ENCODE results near the gene DMRTA2. TPM values are rescaled to one million over a fixed set of nuclear protein-coding genes. Genes with fewer than 3 reads are reported as not detected.
"Not testable (repeated sequence)": the region's sequence is repeated elsewhere in the genome, so short reads cannot be mapped to it uniquely, and the experiment has no call there.

DMRTA2 gene
- total RNA-seq, 1 donor from 2014 or later = not detected

DNA sequence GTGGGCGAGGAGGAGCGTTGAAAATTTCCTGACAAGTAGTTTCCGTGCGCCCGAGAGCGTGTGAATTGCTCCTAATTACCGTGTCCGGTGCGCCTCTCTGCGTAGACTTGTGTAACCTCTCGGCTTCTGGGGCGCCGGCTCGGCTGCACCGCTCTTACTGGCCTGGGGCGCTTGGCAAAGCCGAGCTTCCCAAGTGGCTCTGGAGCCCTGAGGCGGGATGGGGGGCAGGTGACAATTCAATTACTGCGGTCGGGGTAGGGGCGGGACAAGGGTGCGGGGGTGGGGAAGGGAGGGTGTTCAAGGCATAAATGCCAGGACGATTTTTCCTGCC, 392 bp upstream of the DMRTA2 start:
- no peak for DNase-seq

DNA sequence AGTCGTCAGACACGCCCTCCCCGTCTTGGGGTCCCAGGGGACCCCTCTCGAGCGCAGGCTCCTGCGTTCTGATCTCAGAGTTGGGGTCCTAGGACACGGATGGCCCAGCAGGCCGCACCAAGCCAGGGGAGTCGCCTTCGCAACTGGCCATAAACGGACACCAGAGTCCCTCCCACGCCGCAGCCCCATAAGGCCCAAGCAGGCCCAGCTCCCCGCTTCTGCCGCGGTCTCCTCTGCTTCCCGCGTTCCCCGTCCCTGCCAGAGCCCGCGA, 633 bp downstream of the DMRTA2 start:
- no peak for DNase-seq

DNA sequence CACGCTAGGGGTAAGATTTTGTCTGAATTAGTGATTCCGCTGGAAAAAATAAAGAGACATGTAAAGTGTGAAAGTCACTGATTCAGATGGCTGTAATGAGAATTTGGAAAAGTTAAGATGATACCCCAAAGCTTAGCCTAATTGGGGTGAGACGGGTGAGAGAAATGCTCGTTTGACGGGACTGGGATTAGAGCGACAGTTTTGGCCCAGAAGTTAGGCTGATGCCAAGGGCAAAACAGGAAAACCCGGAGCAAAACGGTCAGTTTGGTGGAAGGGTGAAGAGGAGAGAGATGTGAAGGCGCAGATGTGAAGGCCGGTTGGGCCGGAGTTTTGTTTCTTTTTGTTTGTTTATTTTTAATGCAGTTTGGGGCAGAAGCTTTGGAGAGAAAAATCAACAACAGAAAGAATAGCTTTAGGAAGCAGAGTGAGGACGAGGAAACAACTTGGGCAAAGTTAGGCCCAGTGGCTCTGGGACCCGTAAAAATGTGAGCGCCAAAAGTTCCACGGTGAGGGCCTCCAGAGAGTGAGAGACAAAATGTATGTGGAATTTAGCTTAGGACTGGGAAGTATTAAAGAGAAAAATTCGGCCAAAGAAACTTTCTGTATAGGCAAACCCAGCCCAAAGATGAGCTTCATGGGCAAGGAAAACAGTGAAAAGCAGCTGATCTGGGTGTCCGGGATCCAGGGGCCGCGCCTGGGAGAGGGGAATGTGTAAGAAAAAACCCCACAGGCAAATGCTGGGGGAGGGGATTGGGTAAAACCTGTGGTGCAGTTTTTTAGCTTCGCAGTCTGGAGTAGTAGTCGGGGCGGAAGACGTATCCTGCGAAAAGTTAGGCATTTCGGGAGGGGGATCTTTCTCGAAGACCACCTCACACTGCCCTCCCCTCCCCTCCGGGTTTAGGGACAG, 1.2 kb downstream of the DMRTA2 start:
- no peak for DNase-seq

DNA sequence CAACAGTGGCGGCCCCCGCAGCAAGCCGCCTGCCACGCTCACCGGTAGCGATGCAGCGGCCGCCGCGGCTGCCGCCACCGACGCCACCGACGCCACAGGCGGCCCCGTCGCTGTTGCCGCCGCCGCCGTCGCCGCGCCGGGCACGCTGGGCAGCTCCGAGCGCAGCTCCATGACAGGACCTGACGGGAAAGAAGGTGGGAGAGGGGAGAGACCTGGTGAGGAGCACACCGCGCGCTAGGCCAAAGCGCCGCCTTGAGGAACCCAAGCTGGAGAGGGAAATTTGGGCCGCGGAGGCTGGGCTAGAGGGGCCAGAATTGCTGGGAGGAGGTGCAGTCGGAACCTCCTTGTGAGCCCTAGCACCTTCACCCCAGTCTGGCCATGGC, 1.9 kb downstream of the DMRTA2 start:
- no peak for DNase-seq

DNA sequence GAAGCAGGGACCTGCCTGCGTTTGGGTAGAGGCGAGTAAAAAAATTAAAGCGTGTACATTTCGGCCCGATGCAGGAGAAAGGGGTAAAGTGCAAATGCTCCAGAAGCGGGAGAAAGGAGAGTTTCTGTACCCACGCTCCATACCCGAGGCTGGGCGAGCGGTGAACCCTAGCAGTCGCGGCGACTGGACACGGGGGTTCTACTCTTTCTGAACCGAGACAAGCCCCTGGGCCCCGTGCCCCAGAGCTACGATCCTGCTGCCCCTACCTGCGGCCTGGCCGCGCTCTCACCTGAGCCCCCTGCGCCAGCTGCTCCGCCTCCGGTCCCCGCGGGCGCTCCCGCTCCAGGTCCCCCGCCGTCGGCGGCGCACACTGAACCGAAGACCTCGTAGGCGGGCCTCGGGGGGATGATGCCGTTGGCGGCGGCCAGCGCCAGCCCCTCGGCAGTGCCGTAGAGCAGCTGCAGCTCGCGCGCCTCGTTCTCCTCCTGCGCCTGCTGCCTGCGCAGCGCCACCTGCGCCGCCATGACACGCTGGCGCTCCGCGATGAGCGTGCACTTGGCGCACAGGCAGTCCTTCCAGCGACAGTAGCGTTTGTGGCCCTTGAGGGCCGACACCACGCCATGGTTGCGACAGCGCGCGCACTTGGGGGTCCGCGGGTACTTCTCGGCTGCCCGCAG, 2.4 kb downstream of the DMRTA2 start:
- no peak for DNase-seq

DNA sequence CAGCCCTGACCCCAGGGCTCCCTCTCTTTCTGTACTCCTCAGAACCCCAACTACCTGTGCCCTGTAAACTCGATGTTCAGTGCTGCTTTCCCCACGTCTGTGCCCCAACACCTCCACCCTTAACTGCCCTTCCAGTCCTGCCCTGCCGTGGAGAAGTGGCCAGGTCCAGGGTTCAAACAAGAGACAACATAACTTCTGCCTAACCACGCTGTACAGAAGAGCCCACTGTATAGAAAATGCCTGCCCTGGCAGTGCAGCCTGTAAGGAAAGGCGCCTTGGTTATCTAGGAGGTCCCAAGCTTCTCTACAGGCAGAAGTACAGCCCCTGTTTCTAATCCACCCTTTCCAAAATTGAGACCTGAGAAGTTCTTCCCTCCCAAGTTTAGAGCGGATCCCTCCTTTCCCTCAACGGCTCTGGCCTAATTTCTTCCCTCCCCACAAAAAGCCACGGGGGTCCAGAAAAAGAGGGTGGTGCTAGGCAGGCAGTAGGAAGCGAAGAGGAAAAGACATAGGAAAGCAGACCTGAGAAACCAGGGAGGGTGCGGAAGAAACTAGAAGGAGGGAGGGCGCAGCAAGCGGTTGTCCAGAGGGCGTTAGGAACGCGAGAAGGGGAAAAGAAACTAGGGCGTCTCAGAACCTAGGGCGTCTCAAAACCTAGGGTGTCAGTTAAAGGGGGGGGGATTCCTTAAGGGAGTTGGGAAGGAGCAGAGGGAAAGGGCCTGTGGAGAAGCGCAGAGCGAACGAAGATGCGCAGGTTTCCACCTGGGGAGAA, 3.2 kb downstream of the DMRTA2 start:
- no peak for DNase-seq

DNA sequence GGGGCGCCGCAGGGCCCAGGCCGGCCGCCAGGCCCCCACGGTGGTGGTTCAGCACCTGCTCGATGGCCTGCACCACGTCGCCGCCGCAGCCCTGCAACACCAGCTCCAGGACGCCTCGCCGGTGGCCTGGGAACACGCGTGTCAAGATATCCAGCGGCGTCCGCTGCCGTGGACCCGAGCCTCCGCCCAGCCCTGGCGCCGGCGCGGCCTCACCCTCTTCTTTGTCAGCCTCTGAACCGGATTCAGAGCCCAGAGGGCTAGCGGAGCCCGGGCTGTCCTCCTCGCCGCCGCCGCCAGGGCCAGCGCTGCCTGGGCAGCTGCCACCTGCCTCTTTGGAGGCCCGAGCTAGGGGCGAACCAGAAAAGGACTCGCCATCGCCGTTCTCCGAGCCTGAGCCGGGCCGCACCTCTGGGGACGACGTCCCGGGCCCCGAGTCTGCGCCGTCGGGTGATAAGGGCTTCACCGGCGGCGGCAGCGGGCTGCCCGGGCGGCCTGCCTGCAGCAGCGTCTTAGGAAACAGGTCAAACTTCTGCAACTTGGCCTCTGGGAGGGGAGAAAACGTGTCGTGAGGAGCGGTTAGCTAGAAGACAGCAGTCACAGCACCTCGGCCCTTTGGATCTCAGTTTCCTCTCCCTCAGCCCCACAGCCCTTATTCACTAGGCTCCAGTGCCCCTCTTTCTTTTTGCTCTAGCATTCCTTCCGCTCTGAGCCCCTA, 3.9 kb downstream of the DMRTA2 start:
- no peak for DNase-seq

DNA sequence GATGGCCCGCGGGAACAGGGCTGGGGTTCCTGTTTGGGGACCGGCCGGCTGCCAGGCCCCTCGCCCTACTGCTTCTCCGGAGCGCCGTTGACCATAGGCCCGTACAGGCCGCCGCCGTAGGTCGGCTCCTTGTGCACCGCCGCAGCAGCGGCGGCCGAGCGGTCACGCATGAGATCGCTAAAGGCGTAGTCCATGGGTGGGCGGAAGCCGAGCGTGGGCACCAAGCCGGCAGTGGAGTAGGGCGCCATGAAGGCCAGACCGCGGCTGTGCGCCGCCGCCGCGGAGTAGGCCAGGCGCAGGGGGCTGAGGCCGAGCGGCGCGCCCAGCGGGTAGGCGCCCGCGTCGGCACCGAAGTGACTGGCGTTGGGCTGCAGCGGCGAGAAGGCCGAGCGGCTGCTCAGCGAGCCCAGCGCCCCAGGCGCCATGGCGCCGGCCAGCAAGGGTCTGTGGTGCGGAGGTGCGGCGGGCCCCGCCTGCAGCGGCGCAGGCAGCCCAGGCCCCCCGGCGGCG, 4.6 kb downstream of the DMRTA2 start:
- DNase-seq = no peak

DNA sequence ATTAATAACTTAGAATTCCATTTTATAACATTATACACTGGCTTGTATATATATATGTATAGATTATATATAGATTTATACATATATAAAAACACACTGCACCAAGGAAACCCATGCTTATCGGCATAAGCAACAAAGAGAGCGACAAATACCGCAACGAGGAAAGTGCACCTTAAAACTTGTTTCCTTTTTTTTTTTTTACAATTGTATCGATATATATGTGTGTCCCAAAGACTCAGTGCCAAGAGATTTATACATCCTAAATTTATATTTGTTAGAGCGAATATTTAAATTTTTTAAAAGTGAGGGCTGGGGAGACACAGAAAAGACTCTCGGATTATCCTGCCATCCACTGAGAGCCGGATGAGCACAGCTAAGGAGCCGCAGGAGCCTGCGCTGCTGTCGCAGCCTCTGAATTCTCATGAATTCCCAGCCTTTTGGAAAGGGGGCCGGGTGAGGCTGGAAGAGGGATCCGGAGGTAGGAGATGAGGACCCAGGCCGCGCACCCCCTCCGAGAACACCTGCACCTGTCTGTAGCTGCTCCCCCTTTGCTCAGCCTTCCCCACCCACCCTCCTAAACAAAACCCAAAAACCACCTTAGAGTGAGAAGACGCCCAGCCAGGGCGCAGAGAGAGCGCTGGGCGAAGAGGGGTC, 5.2 kb downstream of the DMRTA2 start:
- no peak for DNase-seq

DNA sequence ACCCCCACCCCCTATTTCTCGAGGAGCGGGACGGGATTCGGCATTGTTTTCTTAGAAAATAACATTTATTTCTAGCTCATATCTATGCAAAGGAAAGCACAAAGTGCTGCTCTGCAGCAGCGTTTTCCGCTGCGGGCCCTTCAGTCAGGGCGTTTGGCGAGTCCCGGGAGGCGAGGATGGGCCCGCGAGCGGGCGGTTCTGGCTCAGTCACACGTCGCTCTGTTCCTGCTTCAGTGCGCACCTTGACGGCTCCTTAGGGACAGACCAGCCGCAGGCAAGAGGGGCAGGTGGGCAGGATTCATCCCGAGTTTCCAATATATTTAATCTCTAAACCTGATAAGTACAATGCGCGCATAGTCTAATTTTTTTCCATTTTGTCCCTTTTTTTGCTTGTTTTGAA, 5.7 kb downstream of the DMRTA2 start:
- no peak for DNase-seq

DNA sequence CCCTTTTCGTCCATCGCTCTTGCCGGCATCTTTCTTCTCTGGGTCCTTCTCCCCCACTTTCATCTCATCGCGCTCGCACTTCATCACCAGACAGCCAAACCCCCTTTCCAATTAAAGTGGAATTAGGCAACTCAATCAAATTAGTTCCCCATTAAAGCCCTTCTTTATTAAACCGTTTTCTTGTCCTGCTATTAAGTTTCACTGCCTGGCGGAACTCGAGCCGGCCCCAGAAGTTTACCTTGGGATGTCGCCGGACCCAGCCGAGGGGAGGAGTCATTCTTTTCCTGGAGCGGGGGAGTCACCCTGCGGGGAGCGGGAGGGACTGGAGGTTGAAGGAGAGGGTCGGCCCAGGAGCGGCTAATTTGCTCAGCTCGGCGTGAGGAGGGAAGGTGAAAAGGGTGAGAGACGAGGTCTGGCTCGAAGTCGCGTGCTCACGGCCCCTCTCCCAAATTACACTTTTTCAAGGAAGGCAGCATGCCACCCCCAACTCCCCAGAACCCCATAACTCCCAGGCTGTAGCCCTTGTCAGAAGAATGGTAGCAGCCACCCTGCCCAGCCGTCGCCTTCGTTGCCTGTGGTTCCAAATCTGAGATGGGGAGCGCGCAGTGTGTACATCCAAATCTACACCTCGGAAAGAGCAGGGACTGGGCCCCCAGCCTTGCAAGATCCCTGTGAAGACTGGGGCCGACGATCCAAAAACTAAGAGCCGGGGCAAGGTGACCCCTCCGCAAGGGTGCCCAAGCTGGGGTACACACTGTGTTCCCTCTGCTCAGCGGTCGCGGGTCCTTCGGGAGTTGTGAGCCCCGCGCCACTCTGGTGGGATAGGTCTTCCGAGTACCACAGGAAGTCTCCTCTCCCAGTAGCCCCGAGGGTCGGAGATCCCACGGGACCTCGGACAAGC, 6.4 kb downstream of the DMRTA2 start:
- no peak for DNase-seq

DNA sequence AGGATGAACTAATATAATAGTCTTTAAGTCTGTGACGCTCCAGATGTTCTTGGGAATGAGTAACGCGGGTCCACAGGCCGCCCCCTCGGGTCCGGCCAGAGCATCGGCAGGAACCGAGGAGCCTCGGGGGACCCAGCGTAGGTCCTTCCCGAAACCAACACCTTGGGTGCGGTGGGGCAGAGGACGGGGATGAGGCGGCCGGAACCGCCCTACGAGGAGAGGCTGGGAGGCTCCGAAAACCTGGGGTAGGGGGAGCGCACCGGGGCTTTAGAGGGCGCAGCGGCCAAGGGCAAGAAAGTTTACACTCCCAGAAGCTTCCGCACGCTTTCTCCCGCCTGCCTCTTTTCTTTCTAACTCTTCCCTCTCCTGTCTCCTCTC, 7.1 kb downstream of the DMRTA2 start:
- DNase-seq = no peak

DNA sequence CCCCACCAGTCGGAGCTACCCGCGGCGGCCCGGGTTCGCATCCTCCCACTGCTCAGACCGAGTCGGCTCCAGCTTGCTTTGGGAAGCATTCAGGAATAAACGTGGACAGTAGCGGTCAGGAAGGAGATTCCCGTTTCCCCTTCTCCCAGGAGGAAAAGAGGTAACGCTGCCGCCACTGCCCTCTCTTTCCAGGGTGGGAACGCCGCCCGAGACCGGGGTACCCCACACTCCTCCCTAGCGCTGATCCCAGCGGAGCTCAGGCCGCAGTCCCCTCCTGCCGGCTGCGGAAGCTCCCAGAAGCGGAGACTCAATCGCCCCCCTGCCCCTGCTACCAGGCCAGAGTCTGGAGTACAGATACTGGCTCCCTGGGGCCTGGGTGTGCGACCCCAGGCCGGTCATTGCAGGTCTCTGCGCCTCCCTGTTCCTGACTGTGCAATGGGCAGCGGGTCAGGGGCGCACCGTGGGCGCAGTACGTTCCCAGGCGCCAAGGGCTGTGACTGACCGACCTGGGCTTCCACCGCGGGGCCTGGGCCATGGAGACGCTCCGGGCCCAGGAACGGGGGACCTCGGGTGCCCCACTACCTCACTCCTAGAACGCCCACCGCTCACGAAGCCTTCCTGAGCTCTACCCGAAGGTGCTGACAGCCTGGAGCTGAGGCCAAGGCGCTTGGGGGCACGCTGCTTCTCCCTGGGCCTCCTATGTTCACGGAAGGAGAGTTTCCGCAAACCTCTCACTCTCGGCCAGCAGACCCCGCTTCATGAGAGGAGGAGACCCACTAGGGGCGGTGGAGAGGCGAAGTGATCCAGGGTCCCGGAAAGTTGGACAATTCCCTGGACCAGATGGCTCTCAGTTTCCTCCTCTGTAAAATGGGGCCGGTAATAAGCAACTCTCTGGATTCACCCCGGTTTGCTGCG, 7.8 kb downstream of the DMRTA2 start:
- DNase-seq = no peak

DNA sequence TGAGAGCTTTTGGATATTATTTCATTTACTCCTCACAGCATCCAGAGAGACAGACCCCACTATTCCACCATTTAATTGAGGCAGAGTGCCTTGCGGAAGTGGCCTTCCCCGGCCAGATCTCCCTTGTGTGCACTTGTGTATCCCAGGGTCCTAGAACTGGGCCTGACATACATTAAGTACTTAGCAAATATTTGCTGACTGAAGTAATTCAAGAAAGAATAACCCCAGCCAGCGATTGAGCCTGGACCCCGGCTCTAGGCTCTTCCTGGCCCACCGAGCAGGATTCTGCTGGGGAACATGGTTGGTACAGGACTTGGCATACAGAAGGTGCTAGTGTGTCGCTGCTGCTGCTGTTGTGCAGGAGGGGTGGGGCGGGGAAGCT, 8.4 kb downstream of the DMRTA2 start:
- no peak for DNase-seq

DNA sequence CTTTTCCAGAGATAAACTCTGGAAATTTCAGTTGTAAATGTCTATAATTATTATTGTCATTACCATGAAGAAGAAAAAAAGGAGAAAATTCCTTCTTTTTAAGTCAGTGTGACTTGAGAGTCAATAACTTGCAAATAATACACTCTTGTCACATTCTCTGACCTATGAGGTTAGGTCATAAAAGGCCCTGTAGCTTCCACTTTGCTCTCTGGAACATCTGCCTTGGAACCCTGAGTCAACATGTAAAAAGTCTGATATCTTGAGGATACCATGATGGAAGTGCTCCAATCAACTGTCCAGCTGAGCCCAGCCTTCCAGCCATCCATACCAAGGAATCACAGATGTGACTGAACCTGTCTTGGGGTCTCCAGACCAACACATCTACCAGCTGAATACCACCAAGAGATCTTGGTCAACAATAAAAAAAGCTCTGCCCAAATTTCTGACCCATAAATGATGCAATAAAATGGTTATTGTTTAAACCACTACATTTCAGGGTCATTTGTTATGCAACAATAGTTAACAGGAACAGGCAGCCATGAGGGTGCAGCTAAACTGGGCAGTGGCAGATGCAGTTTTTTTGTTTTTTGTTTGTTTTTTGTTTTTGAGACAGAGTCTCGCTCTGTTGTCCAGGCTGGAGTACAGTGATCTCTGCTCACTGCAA, 10.3 kb downstream of the DMRTA2 start:
- no peak for DNase-seq

DNA sequence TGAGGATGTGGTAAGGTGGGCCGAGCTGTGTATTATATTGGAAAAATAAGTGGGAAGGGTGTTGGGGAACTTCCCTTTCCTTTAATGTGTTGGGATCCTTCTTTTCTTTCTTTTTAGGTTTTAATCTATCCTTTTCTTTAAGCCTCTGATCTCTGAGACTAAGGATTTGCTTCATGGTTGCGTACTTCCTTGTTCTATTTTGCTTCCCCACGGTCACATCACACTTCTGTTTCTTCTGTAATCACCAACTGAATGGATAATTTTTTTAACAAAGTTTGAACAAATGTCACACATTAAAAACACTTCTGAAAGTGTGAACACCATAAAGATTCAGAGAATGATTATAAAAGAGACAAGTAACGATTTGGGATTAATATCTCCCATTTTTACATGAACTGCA, 17.4 kb downstream of the DMRTA2 start:
- DNase-seq = no peak

DNA sequence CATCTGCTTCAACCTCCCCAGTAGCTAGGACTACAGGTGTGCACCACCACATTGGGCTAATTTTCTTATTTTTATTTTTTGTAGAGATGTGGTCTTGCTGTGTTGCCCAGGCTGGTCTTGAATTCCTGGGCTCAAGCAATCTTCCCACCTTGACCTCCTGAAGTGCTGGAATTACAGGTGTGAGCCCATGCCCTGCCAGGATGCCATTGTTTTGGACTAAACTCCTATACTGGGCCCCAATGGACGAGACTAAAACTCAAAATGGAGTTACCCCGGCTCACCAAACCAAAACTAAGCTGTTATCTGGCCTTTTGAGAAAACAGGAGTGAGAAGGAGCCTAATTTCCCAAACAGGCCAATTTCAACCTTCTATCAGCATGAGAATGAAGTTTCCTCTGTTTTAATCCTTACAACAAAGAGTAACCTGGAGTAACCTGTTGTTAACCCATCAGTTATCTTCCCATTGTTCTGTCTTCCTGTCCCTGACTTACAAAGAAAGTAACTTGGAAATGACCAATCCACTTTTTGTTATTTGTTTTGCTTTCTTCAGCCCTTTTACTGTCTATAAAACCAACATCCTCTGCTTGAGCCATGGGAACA, 29.6 kb downstream of the DMRTA2 start:
- DNase-seq = no peak

DNA sequence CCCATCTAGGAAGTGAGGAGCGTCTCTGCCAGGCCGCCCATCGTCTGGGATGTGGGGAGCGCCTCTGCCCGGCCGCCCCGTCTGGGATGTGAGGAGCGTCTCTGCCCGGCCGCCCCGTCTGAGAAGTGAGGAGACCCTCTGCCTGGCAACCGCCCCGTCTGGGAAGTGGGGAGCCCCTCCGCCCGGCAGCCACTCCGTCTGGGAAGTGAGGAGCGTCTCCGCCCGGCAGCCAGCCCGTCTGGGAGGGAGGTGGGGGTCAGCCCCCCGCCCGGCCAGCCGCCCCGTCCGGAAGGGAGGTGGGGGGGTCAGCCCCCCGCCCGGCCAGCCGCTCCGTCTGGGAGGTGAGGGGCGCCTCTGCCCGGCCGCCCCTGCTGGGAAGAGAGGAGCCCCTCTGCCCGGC, 41.7 kb downstream of the DMRTA2 start:
- DNase-seq = not testable (repeated sequence)

DNA sequence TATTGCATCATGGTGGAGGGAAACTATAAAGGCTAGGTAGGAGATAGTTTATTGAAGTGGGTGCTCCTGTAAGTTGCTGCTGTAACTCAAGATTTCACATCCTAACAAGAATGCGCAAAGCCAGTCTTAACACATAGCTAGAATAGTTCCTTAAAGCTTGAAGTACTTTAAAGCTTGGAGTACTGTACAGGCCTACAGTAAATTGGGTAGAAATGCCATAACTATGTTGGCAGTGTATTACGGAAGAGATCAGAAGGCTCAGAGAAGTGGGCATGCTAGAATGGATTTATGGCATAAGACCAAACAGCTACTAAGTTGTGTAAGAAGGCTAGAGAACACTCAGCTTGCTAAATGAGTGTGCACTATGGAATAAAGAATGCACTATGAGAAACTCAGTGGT, 44.5 kb downstream of the DMRTA2 start:
- no peak for DNase-seq

All from skin of body (tissue), 2 donors.